Astrocyte of the cerebellum (primary cell): ENCODE data around the gene CENPP.
"Not testable (repeated sequence)": the region's sequence is repeated elsewhere in the genome, so short reads cannot be mapped to it uniquely, and the experiment has no call there.

Experiments used
- DNase-seq: peaks from one replicate; pipeline ENCODE4 v3.0.0-alpha.2; 2011; ENCODE audit warnings: low read depth
- H3K4me3 ChIP-seq: 2 replicates; pipeline ENCODE4 v1.5.1; 2011; ENCODE audit warnings: mild to moderate bottlenecking, low read depth, low read length, moderate library complexity
- in situ Hi-C: cut with HindIII; loops from 2 replicates; pipeline ENCODE4 v1.10.0; 2017; ENCODE audit warnings: low sequenced_read_pairs
- TF ChIP-seq, protein P1 (sequence below): IDR thresholded peaks from 2 replicates; pipeline ENCODE4 v1.5.1; 2012; ENCODE audit warnings: low read length, low read depth, moderate library complexity, mild to moderate bottlenecking; ENCODE audit errors: missing control alignments

Gene CENPP

GRCh38 chr9:92592946-92593861 is 267.5 kb downstream of the CENPP start:
- no peak overlapping the region for H3K4me3 ChIP-seq
- in situ Hi-C loops = no loop called here
- TF ChIP-seq, protein P1, sequence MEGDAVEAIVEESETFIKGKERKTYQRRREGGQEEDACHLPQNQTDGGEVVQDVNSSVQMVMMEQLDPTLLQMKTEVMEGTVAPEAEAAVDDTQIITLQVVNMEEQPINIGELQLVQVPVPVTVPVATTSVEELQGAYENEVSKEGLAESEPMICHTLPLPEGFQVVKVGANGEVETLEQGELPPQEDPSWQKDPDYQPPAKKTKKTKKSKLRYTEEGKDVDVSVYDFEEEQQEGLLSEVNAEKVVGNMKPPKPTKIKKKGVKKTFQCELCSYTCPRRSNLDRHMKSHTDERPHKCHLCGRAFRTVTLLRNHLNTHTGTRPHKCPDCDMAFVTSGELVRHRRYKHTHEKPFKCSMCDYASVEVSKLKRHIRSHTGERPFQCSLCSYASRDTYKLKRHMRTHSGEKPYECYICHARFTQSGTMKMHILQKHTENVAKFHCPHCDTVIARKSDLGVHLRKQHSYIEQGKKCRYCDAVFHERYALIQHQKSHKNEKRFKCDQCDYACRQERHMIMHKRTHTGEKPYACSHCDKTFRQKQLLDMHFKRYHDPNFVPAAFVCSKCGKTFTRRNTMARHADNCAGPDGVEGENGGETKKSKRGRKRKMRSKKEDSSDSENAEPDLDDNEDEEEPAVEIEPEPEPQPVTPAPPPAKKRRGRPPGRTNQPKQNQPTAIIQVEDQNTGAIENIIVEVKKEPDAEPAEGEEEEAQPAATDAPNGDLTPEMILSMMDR = no peak
- no peak for DNase-seq

- DNase-seq, H3K4me3 ChIP-seq, in situ Hi-C loops: not testable (repeated sequence)
Observed at GRCh38 chr9:92595075-92595474, 269.3 kb downstream of the CENPP start.

DNA sequence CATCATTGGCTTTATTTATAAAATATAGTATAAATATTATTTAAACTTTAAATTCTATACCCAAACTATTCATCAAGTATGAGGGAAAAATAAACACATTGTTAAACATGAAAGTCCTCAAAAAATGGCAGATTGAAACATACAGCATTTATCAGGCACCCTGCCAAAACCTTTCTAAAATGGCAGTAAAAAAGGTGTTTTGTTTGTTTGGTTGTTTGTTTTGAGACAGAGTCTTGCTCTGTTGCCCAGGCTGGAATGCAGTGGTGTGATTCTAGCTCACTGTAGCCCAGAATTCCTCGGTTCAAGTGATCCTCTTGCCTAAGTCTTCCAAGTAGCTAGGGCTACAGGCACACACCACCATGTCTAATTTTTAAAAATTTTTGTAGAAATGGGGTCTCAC is 270.2 kb downstream of the CENPP start:
- H3K4me3 ChIP-seq = no peak overlapping the region
- no peak for DNase-seq
- in situ Hi-C loops = no loop called here
- TF ChIP-seq, protein P1 = no peak

GRCh38 chr9:92598382-92598781 is 272.6 kb downstream of the CENPP start:
- DNase-seq = no peak
- in situ Hi-C loops = no loop called here
- TF ChIP-seq, protein P1 = no peak
- no peak overlapping the region for H3K4me3 ChIP-seq

DNA sequence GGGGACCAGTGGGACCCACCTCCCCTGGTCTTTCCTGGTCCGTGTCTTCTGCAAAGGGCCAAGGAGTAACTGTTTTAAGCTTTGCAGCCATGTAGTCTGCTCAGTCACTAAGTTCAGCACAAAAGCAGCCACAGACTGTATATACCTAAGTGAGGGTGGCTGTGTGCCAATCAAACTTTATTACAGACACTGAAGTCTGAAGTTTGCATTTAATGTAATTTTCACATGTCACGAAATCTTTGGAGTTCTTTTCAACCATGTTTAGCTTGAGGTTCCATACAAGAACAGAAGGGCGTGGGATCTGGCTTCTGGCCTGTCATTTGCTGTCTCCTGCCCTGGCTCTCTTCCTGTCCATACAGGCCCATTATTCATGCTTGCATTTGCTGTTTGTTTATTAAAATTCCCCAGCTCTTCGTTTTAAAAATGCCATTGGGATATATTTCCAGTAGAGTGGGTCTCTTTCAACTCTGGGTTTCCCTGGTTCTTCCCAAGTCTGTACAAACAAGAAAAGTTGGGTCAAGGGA is 274.2 kb downstream of the CENPP start:
- in situ Hi-C loops = no loop called here
- no peak overlapping the region for H3K4me3 ChIP-seq
- TF ChIP-seq, protein P1 = no peak
- DNase-seq = no peak

DNA sequence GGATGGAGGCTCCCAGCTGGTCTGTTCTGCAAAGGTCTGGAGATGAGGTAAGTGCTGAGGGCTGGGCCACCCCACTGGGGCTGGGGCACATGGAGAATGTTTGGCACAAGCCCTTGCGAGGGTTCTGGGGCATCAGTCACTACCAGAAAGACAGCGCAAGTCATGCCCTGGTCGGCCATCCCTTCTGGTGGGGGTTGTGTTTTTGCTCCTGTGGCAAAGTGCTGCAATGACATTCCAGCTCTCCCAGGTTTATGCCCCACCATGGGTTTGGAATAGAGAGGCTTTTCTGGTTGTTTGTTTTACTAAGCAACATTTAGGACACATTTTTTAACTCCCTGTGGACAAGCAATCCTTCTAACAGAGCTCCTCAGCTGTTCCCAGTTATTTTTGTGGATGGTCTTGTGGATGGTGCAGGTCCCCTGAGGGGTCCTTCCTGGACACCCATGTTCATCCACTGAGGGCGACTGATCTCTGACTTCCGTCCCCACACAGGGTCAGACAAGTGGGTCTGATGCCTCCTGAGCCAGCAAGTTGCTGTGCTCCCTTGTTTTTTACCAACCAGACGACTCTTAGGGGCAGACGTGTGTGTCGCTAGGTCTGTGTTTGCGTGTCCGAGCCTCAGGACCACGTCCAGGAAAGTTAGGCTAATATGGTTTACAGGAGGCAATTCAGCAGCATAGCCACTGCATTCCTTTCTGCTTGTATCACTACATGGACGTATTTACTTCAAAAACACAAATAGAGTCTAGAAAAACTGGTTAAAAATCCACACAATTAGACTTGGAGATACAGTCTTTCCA is 274.9 kb downstream of the CENPP start:
- no peak overlapping the region for H3K4me3 ChIP-seq
- peak; percentile 73 for DNase-seq
- in situ Hi-C loops = no loop called here
- TF ChIP-seq, protein P1 = no peak
